Measurements from ENCODE around the gene CAST. TPM values are rescaled to one million over a fixed set of nuclear protein-coding genes. Genes with fewer than 3 reads are reported as not detected.

CAST gene
- total and polyA plus RNA-seq, 2 donors (not counting 3 experiments of a cell fraction or from before 2014, with no cell fraction given): 33.7 to 194 TPM

DNA sequence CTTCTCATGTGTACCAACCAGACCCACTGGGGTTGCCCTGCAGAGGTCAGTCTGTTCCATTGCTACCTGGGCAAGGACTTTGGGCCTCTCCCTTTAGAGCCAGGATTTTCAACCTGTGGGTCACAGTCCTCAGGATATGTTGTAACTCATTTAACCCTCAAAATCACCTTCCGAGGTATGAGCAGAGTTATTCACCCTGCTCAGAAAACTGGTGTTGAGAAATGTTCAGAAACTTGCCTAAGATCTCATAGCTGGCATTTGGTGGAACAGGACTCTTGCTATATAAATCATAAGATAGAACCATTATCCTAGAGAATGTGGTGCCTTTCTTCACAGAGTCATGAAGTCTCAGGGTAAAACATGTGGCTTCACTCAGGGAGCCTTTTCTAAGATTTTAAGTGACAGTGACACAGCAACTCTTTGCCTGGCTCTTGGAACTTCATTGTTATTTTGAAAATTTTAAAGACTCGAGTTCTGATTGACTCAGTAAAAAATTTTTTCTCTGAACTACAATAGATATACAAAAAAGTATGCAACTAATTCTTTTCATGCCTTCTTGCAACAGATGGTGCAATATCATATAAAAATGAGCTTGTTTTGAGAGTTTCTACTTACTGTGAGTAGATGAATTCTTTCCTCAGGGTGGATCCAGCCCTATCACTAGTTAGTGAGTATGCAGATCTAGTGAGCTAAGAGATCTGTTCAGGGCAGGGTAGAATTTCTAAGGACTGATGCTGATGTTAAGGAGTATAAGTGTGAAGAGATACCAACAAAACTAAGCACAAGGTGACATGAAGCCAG is 29.5 kb downstream of the CAST start:
- intact Hi-C loops (cut with micrococcal nuclease): no loop called here
- Histone ChIP-seq H3K4me2 (ENCODE audit: insufficient read depth, low read length) (no peak overlapping the region), H3K79me2 (ENCODE audit: control insufficient read depth, insufficient read depth, low read length) (peaks cover 27% of the 10 kb centered on the region), H3K27ac (ENCODE audit: insufficient read depth, low read depth, low read length) (no peak overlapping the region), H3K27me3 (ENCODE audit: control insufficient read depth in 2 of 2, insufficient read depth in 2 of 2, low read length in 2 of 2) (no peaks in the 10 kb centered on the region), H3K36me3 (ENCODE audit: control insufficient read depth in 2 of 2, extremely low read depth in 1 of 2, insufficient read depth in 2 of 2, low read length in 2 of 2) (peaks cover 0 to 4% of the 10 kb centered on the region in 2 experiments), H3K4me3 (replicated peaks in 1 of 3; ENCODE audit: insufficient read depth in 1 of 3, low read depth in 1 of 3, low read length in 3 of 3) (no peak overlapping the region), H3K9me3 (replicated peaks; ENCODE audit: control insufficient read depth, insufficient read depth, low read length) (no peaks in the 10 kb centered on the region), H4K20me1 (replicated peaks; ENCODE audit: control insufficient read depth, extremely low read depth, insufficient read depth, low read length) (no peaks in the 10 kb centered on the region), H3K9me1 (replicated peaks; ENCODE audit: control insufficient read depth, extremely low read depth, insufficient read depth, low read length) (peaks cover 3% of the 10 kb centered on the region), H2AFZ (ENCODE audit: low read depth, low read length) (no peak overlapping the region), H3K9ac (replicated peaks; ENCODE audit: extremely low read depth, insufficient read depth, low read length) (no peak overlapping the region), H3K4me1 (ENCODE audit: control insufficient read depth, extremely low read depth, insufficient read depth, low read length) (peaks cover 9% of the 10 kb centered on the region)
- BruUV-seq (replicated peaks): no TSS peak
- TF ChIP-seq POLR2AphosphoS5 (IDR thresholded peaks at IDR 0.05; ENCODE audit: insufficient read depth, low read depth, low read length) (no peak), JUN (IDR thresholded peaks at IDR 0.05; ENCODE audit: borderline replicate concordance, insufficient read depth, insufficient read length, low read depth) (no peak), FOS (IDR thresholded peaks at IDR 0.05; ENCODE audit: borderline replicate concordance, insufficient read depth, low read length) (no peak), GATA2 (IDR thresholded peaks at IDR 0.05; ENCODE audit: insufficient read depth, insufficient read length, low read depth, low read length) (no peak), POLR2A (IDR thresholded peaks at IDR 0.05; ENCODE audit: low read depth, low read length) (no peak), EZH2 (IDR thresholded peaks at IDR 0.05; ENCODE audit: borderline replicate concordance, low read depth, low read length, severe bottlenecking) (no peak), MYC (IDR thresholded peaks at IDR 0.05; ENCODE audit: low read depth, low read length) (no peak)
- TF ChIP-seq, protein P1, sequence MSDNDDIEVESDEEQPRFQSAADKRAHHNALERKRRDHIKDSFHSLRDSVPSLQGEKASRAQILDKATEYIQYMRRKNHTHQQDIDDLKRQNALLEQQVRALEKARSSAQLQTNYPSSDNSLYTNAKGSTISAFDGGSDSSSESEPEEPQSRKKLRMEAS (IDR thresholded peaks at IDR 0.05; ENCODE audit: insufficient read depth, insufficient read length): no peak
- TF ChIP-seq, protein P2, sequence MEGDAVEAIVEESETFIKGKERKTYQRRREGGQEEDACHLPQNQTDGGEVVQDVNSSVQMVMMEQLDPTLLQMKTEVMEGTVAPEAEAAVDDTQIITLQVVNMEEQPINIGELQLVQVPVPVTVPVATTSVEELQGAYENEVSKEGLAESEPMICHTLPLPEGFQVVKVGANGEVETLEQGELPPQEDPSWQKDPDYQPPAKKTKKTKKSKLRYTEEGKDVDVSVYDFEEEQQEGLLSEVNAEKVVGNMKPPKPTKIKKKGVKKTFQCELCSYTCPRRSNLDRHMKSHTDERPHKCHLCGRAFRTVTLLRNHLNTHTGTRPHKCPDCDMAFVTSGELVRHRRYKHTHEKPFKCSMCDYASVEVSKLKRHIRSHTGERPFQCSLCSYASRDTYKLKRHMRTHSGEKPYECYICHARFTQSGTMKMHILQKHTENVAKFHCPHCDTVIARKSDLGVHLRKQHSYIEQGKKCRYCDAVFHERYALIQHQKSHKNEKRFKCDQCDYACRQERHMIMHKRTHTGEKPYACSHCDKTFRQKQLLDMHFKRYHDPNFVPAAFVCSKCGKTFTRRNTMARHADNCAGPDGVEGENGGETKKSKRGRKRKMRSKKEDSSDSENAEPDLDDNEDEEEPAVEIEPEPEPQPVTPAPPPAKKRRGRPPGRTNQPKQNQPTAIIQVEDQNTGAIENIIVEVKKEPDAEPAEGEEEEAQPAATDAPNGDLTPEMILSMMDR (IDR thresholded peaks at IDR 0.05; ENCODE audit: extremely low read depth in 1 of 2, insufficient read depth in 1 of 2, low read depth in 1 of 2, low read length in 2 of 2): no peak
- dilution Hi-C loops (cut with MboI; ENCODE audit: extremely low pct_ligation_motif_present, low sequenced_read_pairs): no loop called here
- no peak for DNase-seq (ENCODE audit: low read depth, low spot score)
- no peak for FAIRE-seq
- POLR2A ChIA-PET: no interaction called here
- CTCF ChIA-PET: interaction anchor here (0.7 to 2.1 kb wide), 7 partner anchors 8 to 347 kb away, joined by 3 to 12 read pairs (median 3); no protein-coding TSS in a partner anchor

All from endothelial cell of umbilical vein (primary cell).